B cell (primary cell): ENCODE data around the gene FASTKD2. TPM values are rescaled to one million over a fixed set of nuclear protein-coding genes. Genes with fewer than 3 reads are reported as not detected.

Experiments used
- ATAC-seq: fragments of 200-7000 bp; cut with Tn5 transposase; one replicate; pipeline ENCODE4 v1.10.0; 2021; ENCODE audit warnings: low read depth, mild to moderate bottlenecking, moderate number of reproducible peaks, moderate library complexity
- CTCF ChIA-PET: fragments of 350-600 bp; sonication (Branson Sonifier 250); formaldehyde crosslinking; loops from one replicate; lab custom pipeline; 2021; ENCODE audit warnings: antibody characterized with exemption, inconsistent platforms; lab: Charles Lee
- POLR2A ChIA-PET: fragments of 350-600 bp; sonication (Branson Sonifier 250); formaldehyde crosslinking; loops from one replicate; lab custom pipeline; 2021; ENCODE audit warnings: antibody characterized with exemption; lab: Charles Lee
- DNase-seq: peaks from one replicate; pipeline ENCODE4 v3.0.0; 2013
- H2AFZ ChIP-seq: 2 replicates; pipeline ENCODE4 v1.6.1; 2012; ENCODE audit warnings: mild to moderate bottlenecking, low read depth, low read length; ENCODE audit not compliant: insufficient read depth, poor library complexity, severe bottlenecking
- H3K27ac ChIP-seq, 2 donors: 1 replicate in 1 of 2; 2 replicates in 1 of 2; pipeline ENCODE4 v1.5.1; 2012 to 2013; ENCODE audit warnings: low read length in 2 of 2, mild to moderate bottlenecking in 2 of 2, moderate library complexity in 1 of 2
- H3K27me3 ChIP-seq, 4 experiments: fragments of 200-600 bp in 1 of 4; sonication (generic) in 1 of 4; replicated peaks in 1 of 4; 1 replicate in 2 of 4; 2 replicates in 2 of 4; pipeline versions ENCODE4 v1.6.1 to v1.7.0; 2013 to 2016; ENCODE audit warnings: low read length in 3 of 4, mild to moderate bottlenecking in 2 of 4, mixed read lengths in 1 of 4, moderate library complexity in 1 of 4; ENCODE audit not compliant: insufficient read depth in 4 of 4, control insufficient read depth in 3 of 4; ENCODE audit errors: control extremely low read depth in 1 of 4
- H3K36me3 ChIP-seq, 2 experiments: replicated peaks in 1 of 2; 1 replicate in 1 of 2; 2 replicates in 1 of 2; pipeline versions ENCODE4 v1.6.1 to v1.7.1; 2013; ENCODE audit warnings: low read length in 1 of 2; ENCODE audit not compliant: insufficient read depth in 2 of 2, control insufficient read depth in 1 of 2; ENCODE audit errors: control extremely low read depth in 1 of 2, extremely low read depth in 1 of 2
- H3K4me1 ChIP-seq, 2 donors: fragments of 200-600 bp in 1 of 2; sonication (generic) in 1 of 2; 1 replicate in 1 of 2; 2 replicates in 1 of 2; pipeline versions ENCODE4 v1.5.1 to v1.6.1; 2013 to 2017; ENCODE audit warnings: low read length in 2 of 2; ENCODE audit not compliant: control insufficient read depth in 2 of 2, insufficient read depth in 2 of 2
- H3K4me2 ChIP-seq: replicated peaks from 2 replicates; pipeline ENCODE3; 2012; ENCODE audit warnings: mild to moderate bottlenecking, low read depth, low read length; ENCODE audit not compliant: poor library complexity, severe bottlenecking
- H3K4me3 ChIP-seq, 5 experiments: fragments of 200-600 bp in 1 of 5; sonication (generic) in 1 of 5; 1 replicate in 3 of 5; 2 replicates in 2 of 5; pipeline versions ENCODE4 v1.5.1 to v1.7.0; 2011 to 2016; ENCODE audit warnings: low read length in 4 of 5, mild to moderate bottlenecking in 4 of 5, low read depth in 2 of 5, control low read depth in 1 of 5, moderate library complexity in 1 of 5; ENCODE audit not compliant: insufficient read depth in 1 of 5; ENCODE audit errors: control extremely low read depth in 1 of 5, extremely low read depth in 1 of 5
- H3K79me2 ChIP-seq: fragments of 200-600 bp; sonication (generic); one replicate; pipeline ENCODE4 v1.6.0; 2016; ENCODE audit warnings: low read length; ENCODE audit not compliant: control insufficient read depth, insufficient read depth
- H3K9ac ChIP-seq: fragments of 200-600 bp; sonication (generic); 2 replicates; pipeline ENCODE4 v1.6.1; 2017; ENCODE audit warnings: mild to moderate bottlenecking, low read length, moderate library complexity
- H3K9me3 ChIP-seq, 3 donors: one replicate each; pipeline versions ENCODE4 v1.6.1 to v1.7.1; 2013; ENCODE audit warnings: low read length in 2 of 3; ENCODE audit not compliant: control insufficient read depth in 2 of 3, insufficient read depth in 1 of 3; ENCODE audit errors: control extremely low read depth in 1 of 3
- H4K20me1 ChIP-seq: 2 replicates; pipeline ENCODE4 v1.6.0; 2012; ENCODE audit warnings: mild to moderate bottlenecking, low read length; ENCODE audit not compliant: insufficient read depth, control insufficient read depth, poor library complexity, severe bottlenecking
- H3K27ac Mint-ChIP-seq: one replicate; pipeline ENCODE4 v1.8.0; 2021; ENCODE audit warnings: mixed read lengths
- H3K27me3 Mint-ChIP-seq: one replicate; pipeline ENCODE4 v1.8.0; 2021; ENCODE audit warnings: mixed read lengths
- H3K4me1 Mint-ChIP-seq: one replicate; pipeline ENCODE4 v1.8.0; 2021; ENCODE audit warnings: mixed read lengths
- H3K4me3 Mint-ChIP-seq: one replicate; pipeline ENCODE4 v1.8.0; 2021; ENCODE audit warnings: mixed read lengths
- H3K9me3 Mint-ChIP-seq: one replicate; pipeline ENCODE4 v1.8.0; 2022; ENCODE audit warnings: mixed read lengths; ENCODE audit not compliant: insufficient read depth
- CTCF ChIP-seq: fragments of 200-600 bp; IDR thresholded peaks from one replicate; pipeline ENCODE4 v1.8.0; 2022; ENCODE audit warnings: antibody characterized with exemption, mild to moderate bottlenecking
- EZH2 ChIP-seq: IDR thresholded peaks from 2 replicates; pipeline ENCODE4 v1.6.1; 2012; ENCODE audit warnings: borderline replicate concordance, low read depth, mild to moderate bottlenecking, moderate library complexity, low read length; ENCODE audit not compliant: insufficient read depth, poor library complexity, severe bottlenecking
- WGBS: methylation state at CpG from one replicate; pipeline ENCODE4 v1.1.5; 2013; ENCODE audit warnings: missing lambda C conversion rate; ENCODE audit not compliant: insufficient coverage; 5-methylcytosine and 5-hydroxymethylcytosine counted together
- intact Hi-C: fragments of 100-400 bp; cut with micrococcal nuclease; formaldehyde crosslinking; loops from one replicate; pipeline ENCODE4 v1.10.0; 2022
- polyA plus RNA-seq: library from polyadenylated mRNA; depleted of rRNA; stranded (reverse); fragments of >200 nt; gene quantifications from 2 replicates; pipeline ENCODE4 v1.2.3, GENCODE V29; 2012
- total RNA-seq, 2 donors: library from RNA; stranded (reverse); fragments of 120-200 nt in 1 of 2; gene quantifications; 1 replicate in 1 of 2; 2 replicates in 1 of 2; pipeline versions ENCODE4 v1.2.3 to v1.2.4, GENCODE V29; 2013 to 2022

FASTKD2 gene
- total and polyA plus RNA-seq, 2 donors (not counting 1 experiment from before 2014, with no cell fraction given): 16.0 to 20.6 TPM

- DNase-seq (no peak), ATAC-seq (no peak)
- no peak for TF ChIP-seq CTCF
- no peak for TF ChIP-seq EZH2
- Histone ChIP-seq H3K27ac (no peak overlapping the region), H3K36me3 (no peaks in the 10 kb centered on the region), H3K27me3 (no peaks in the 10 kb centered on the region), H3K4me1 (no peaks in the 10 kb centered on the region), H2AFZ (no peak overlapping the region), H3K4me2 (no peak overlapping the region), H3K9me3 (no peaks in the 10 kb centered on the region), H3K4me3 (no peak overlapping the region), H3K79me2 (no peaks in the 10 kb centered on the region), H4K20me1 (no peaks in the 10 kb centered on the region), H3K9ac (no peak overlapping the region)
- no peaks in the 10 kb centered on the region for H3K9me3 Mint-ChIP-seq
- no peak overlapping the region for H3K4me3 Mint-ChIP-seq
- ChIA-PET CTCF (no interaction called here), POLR2A (no interaction called here)
- no peaks in the 10 kb centered on the region for H3K4me1 Mint-ChIP-seq
- no peak overlapping the region for H3K27ac Mint-ChIP-seq
- 100% methylated on average over 1 of the region's 2 CpGs for WGBS
- H3K27me3 Mint-ChIP-seq: peaks cover 29% of the 10 kb centered on the region
- intact Hi-C loops: no loop called here
Measured at GRCh38 chr2:206739271-206739670, 26.1 kb upstream of the FASTKD2 start.

- ChIA-PET POLR2A (no interaction called here), CTCF (no interaction called here)
- Histone ChIP-seq H3K4me1 (no peaks in the 10 kb centered on the region), H3K9me3 (no peaks in the 10 kb centered on the region), H3K4me3 (no peak overlapping the region), H3K4me2 (no peak overlapping the region), H3K36me3 (no peaks in the 10 kb centered on the region), H3K27me3 (no peaks in the 10 kb centered on the region), H3K9ac (no peak overlapping the region), H3K27ac (no peak overlapping the region), H4K20me1 (no peaks in the 10 kb centered on the region), H3K79me2 (no peaks in the 10 kb centered on the region), H2AFZ (no peak overlapping the region)
- ATAC-seq (no peak), DNase-seq (no peak)
- H3K27ac Mint-ChIP-seq: no peak overlapping the region
- no peaks in the 10 kb centered on the region for H3K9me3 Mint-ChIP-seq
- no CpG with 5 or more reads among the region's 2 CpGs for WGBS
- H3K4me3 Mint-ChIP-seq: no peak overlapping the region
- no peaks in the 10 kb centered on the region for H3K4me1 Mint-ChIP-seq
- intact Hi-C loops: no loop called here
- no peak for TF ChIP-seq EZH2
- TF ChIP-seq CTCF: no peak
- peaks cover 29% of the 10 kb centered on the region for H3K27me3 Mint-ChIP-seq
Measured at GRCh38 chr2:206740800-206741199, 24.6 kb upstream of the FASTKD2 start.
